HG03039 (cell line): Measurements from ENCODE around the gene MBOAT7.

ENCODE experiments used
- ATAC-seq: cut with Tn5 transposase; IDR thresholded peaks from one replicate; pipeline ENCODE4 v1.9.1; 2021; ENCODE audit warnings: mild to moderate bottlenecking, moderate library complexity; ENCODE audit not compliant: unreplicated experiment

Gene MBOAT7

DNA sequence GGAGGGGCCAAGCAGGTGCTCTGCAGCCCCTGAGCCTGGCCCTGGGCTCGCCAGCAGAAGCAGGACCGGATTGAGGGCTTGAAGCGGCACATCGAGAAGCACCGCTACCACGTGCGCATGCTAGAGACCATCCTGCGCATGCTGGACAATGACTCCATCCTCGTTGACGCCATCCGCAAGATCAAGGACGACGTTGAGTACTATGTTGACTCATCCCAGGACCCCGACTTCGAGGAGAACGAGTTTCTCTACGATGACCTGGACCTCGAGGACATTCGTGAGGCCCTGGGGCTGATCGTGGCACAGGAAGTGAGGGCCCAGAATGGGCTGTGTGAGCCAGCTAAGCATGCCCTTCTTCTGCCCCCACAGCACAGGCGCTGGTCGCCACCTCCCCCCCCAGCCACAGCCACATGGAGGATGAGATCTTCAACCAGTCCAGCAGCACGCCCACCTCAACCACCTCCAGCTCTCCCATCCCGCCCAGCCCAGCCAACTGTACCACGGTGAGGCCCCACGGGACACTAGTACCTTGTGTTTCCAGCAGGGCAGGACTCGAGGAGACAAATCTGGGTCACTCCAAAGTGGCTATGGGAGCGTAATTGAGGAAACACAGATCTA lies 43.7 kb downstream of the MBOAT7 start:
- no peak for ATAC-seq

DNA sequence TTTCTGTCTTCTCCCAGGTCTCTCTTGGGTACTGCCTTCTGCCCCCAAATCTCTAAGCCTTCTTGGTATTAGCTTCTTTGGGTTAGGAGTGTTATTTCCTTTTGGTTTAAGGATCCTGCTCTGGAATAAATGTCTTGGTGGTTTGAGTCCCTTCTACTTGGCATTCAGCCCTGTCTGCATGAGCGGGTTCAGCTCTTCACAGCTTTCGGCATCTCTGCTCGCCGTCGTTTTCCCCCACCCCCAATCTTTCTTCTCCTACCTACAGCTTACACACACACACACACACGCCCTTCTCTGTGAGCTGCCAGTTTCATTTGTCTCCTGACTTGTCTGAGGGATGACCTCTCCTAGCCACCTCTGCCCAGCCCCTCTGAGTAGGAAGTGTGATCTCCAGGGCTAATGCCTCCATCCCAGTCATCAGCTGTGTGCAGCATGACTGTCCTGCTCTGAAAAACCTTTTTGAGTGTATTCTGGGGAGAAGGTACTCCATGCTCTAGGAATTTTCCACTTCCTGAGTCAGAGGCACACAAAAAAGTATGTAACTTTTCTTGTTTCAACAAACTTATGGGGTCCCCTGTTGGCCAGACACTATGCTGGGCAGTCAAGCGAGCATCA lies 47.1 kb downstream of the MBOAT7 start:
- ATAC-seq = no peak

DNA sequence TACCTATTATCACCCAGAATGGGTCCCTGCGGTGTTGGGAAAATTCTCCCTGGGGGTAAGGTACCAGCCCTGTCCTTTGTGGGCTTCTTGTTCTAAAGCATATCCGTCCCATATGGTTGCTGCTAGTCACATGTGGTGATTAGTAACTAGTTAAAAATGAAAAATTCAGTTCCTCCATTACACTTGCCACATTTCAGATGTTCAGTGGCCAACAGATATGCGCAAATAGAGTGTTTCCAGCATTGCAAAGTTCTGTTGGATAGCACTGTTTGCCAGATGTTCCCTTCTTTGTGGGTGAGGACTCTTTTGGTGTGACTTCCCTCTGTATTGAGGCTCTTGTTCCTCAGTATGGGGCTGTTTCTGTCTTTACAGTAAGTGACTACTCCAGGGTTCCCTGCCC lies 48.0 kb downstream of the MBOAT7 start:
- no peak for ATAC-seq

DNA sequence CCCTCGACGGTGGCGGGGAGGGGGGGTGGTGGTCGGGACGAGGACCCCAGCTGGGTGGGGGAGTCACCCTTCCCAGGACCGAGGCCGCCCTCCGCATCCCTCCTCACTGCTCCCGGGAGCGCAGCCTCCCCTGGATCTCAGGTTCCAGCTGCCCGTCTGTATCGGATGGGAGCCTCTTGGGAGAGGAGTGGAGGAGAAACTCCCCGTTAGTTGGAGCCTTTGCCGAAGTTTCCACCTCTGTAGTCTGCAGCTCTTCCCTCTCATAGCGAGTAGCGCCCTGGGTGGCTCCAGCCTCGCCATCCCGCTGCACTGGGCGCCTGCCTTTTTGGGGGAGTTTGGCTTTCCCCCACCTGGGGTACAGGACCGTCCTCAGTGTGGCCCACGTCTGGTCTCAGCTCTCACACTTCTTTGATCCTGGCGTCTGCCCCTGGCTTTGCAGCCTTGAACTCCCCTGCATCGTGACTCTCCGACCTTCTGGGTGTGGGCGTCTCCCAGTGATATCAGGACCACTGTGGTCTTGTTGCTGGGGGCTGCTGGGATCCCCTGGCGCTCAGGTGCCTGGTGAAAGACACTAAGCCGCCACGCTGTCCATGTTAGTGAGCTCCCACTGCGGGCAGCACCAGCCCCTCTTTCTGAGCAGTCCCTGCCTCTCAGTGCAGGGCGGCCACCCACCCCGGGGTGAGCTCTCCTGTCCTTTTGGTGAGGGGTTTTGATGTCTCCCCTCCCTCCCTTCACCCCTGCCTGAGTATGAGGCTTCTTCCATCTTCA lies 50.7 kb downstream of the MBOAT7 start:
- ATAC-seq = no peak

DNA sequence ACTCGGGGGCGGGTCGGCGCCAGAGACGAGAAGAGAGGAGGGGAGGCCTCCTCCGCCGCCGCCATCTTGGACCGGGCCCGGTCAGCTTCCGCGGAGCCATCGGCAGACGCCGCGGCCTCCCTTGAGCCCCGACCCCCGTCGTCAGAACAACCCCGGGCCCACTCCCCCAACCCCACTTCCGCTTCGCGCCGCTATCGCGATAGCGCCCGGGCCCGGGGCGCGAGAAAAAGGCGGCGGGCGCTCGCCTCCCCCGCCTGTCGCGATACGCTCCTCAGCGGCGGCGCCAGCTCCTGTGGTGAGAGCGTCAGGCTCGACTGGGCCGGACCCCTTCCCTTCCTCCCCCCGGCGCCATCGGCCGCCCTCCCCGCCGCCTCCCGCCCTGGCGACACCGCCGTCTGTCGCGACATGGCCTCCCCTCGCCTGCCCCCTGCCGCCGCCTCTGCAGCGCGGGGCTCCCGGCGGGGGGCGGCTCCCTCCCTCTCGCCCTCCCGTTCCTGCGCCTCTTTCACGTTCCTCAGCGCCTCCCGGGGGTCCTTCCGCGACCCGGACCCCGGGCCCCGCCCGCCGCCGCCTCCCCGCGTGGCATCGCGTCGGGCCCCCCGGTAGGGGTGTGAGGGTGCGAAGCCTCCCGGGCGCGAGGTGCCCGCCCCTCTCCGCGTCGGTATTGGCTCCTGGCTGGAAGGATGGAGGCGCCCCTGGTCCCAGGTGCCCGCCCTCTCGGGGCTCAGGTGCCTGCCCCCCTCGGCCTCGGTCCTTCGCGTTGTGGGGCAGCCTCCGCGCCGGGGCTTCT lies 51.5 kb downstream of the MBOAT7 start, which contains the start of gene CNOT3:
TSS of gene CNOT3 (plus strand) at position 64 of the 790 bp plus-strand sequence. CDS start 5,217 bp downstream, outside the sequence.
- ATAC-seq = no peak

DNA sequence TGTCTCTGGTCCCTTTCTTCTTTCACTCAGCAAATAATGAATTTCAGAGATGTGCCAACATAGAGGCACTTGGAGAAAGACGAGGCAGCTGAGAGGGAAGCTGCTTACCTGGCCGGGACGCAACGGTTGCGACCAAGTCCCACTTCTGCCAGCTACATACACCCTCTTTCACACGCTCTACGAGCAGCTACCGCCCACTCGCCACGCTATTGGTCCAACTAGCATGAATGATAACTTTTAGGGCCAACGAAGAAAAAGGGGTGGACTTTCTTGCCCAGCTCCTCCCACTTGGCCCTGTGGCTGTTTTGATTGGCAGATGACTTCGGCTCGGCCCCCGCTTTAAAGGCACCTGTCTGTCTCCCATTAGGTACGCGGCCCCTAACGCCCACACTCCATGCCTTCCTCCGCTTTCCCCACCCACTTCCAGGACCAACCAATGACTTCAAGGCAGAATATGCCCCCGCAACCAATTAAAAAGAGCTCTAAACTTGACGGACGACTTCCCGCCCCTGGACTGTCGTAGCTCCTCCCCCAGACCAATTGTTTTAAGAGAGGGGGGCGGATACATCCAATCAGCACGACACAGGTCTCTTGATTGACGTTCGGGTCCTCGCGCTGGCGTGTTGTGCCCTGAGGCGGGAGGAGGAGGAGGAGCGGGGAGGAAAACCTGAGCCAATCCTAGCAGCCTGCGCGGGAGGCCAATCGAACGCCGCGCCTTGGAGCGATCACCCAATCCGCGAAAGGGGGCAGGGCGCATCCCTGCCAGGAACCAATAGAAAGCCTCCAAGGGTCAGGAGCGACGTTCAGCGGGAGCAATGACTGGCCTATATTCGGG lies 52.3 kb downstream of the MBOAT7 start:
- ATAC-seq = peak; percentile 71

DNA sequence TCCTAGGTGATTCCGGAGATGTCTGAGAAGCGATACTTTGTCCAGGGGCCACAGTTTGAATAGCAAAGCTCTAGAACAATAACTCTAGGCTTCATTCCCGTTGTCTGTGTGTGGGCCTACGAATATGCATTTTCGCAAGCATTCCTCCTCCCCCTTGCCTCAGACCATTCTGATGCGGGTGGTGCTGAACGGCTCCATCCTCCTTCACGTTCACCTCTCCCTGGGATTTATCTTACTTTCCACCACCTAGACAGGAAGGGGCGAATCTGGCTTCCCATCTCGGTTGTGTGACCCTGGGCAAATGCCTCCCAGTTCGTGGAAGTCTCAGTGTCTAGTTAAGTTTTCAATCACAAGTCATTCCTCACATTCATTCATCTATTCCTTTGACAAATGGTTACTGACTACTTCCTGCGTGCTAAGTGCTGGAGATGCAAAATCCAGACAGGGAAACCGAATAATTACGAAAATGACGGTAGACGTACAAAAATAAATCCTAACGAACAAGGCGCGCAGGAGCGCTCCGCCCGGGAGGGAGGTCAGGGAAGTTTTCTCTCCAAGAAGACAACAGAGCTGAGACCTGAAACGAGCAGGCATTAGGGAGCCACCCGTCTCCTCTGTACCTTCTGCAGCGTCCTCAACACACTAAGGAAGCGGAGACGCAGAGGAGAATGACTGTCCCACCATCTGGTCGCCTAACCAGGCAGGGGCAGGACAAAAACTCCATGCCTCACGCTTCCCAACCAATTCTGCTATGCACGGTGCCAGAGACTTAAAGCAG lies 53.1 kb downstream of the MBOAT7 start:
- ATAC-seq = no peak

DNA sequence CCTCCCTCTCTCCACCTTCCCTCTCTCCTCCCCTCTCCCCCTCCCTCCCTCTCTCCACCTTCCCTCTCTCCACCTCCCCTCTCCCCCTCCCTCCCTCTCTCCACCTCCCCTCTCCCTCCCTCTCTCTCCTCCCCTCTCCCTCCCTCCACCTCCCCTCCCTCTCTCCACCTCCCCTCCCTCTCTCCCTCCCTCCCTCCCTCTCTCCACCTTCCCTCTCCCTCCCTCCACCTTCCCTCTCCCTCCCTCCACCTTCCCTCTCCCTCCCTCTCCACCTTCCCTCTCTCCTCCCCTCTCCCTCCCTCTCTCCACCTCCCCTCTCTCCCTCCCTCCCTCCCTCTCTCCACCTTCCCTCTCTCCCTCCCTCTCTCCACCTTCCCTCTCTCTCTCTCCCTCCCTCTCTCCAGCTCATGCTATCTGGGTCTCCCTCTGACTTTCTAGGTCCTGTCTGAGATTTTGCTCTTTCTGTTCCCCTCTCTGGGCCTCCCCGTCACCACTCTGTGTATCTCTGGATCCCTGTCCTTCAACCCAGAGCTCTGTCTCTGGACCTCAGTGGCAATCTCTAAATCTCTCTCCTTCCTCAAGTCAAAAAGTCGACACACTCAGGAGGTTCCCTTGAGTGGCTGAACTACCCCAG lies 55.3 kb downstream of the MBOAT7 start:
- no peak for ATAC-seq

DNA sequence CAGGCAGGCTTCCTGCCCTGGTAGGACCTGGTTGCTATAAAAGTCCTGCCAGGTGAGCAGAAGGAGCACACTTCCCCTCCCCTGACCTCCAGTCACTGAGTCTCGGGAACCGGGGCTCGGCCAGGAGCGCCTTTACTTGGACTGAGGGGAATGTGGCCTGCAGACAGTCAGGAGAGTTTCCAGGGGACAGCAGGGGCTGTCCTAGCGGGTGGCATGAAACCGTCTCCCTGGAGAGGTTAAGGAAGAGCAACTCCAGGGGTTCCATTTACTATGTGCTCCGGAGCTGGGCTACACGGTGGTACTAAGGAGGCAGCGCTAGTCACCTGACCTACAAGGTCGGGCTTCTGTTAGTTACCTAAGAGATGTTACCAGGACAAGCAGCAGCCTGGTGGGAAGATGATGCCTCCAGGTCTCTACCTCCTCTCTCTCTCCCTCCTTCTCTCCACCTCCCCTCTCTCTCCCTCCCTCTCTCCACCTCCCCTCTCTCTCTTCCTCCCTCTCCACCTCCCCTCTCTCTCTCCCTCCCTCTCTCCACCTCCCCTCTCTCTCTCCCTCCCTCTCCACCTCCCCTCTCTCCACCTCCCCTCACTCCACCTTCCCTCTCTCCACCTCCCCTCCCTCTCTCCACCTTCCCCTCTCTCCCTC lies 55.9 kb downstream of the MBOAT7 start:
- no peak for ATAC-seq

DNA sequence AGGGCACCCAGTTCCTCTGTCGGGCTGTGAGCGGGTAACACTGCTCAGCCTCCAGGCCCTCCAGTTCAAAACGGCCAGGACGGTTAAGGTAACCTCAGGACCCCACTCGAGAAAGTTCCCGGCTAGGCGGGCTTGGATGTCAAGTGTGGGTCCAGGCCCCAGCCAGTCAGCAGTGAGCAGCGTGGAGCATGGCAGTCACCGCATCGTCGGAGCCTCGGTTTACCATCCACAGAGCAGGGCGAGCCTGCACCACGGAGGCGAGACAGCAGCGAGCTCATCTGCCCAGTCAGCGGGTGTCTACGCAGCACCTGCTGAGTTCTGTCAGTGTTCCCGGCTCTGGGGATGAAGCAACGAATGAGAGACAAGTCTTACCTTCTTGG lies 59.8 kb downstream of the MBOAT7 start:
- ATAC-seq = no peak

DNA sequence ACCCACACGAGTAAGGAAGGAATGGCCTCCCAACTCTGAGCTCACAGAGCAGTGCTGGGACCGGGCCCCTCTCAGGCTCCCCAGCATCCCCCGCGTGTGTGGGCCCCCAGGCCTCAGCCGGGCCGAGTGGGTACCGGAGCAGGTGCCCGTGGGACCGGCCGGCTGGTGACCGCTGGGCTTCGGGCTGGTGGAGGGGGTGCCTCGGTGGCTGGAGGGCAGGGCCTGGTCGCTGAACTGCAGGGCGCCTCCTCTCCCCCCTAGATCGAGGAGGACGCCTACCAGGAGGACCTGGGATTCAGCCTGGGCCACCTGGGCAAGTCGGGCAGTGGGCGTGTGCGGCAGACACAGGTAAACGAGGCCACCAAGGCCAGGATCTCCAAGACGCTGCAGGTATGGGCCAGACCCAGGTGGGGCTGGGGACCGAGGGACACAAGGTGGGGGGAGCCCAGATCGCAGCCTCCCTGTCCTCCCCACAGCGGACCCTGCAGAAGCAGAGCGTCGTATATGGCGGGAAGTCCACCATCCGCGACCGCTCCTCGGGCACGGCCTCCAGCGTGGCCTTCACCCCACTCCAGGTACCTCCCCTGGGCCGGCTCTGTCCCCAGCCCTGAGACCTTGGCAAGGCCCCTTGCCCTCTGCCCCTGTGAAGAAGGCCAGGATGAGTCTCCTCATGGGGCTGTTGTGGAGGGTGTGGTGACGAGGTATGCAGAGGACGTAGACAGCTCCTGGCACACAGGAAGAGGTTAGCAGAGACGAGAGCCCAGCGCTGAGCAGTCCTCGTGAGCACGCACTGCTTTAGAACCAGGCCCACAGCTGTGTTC lies 60.4 kb downstream of the MBOAT7 start:
- no peak for ATAC-seq

DNA sequence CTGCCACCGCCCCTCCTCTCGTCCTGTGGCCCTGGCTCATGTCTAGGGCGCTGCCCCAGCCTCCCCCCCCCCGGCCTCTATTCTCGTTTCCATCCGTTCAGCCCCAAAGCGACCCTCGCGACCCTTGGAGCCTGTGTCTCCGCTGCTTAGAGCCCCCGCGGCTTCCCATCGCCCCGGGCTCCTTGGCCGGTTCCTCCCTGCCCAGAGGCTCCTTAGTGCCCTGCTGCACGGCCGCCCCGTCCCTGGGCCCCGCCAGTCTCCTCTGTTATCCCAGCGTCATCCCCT lies 61.0 kb downstream of the MBOAT7 start:
- ATAC-seq = no peak

DNA sequence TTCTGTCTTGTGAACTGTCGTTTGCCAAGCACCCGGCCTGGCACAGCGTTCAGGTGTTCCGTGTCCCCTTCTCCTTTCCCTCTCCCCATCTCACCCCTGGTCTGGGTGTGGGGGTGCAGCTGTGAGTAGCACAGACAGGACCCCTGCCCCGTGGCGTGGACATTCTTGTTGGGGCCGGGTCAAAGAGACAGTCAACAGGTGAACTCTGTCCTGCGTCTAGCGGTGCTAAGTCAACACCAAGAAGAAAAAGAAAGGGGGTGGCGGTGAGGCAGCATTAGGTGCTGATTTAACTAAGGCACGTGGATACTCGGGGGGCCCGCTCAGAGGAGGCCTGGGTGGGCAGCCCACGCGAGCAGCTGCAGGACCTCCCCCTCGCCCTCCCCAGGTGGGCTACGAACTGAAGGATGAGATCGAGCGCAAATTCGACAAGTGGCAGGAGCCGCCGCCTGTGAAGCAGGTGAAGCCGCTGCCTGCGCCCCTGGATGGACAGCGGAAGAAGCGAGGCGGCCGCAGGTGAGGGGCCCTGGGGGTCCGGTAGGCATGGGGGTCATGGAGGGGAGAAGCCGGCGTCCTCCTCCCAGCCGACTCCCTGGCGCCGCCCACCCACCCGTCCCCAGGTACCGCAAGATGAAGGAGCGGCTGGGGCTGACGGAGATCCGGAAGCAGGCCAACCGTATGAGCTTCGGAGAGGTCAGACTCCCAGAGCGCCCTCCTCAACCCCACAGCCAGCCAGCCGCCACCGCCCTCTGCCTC lies 61.5 kb downstream of the MBOAT7 start:
- ATAC-seq = no peak

DNA sequence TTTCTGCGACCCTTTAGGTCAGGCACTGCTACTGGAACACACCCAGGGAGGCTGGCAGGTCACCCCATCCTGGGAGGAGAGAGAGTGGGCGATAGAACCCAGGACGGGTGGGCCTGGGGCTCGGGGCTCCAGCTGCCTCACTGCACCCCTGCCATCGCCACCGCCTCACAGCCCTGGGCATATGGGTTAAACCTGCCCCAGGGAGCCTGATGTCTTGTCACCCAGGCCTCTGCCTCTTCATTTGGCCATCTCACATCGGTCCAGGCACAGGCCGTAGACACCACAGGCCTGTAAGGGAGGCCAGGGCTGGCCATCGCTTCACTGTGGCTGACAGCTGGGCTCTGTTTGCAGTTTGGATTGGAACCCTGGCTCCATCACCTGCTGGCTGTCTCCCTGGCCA lies 63.7 kb downstream of the MBOAT7 start:
- no peak for ATAC-seq

DNA sequence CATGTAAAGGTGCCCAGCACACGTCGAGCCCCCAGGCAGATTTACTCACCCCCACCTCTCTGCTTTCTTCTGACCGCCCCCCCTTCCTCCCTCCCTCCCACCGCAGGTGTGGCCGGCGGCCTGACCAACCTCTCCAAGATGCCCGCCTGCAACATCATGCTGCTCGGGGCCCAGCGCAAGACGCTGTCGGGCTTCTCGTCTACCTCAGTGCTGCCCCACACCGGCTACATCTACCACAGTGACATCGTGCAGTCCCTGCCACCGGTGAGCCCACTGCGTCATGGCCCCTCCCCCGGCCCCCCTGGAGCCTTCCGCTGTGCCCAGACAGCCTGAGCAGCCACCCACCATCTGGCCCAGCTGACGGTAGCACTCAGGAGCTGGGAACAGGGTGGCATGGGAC lies 65.0 kb downstream of the MBOAT7 start:
- no peak for ATAC-seq

DNA sequence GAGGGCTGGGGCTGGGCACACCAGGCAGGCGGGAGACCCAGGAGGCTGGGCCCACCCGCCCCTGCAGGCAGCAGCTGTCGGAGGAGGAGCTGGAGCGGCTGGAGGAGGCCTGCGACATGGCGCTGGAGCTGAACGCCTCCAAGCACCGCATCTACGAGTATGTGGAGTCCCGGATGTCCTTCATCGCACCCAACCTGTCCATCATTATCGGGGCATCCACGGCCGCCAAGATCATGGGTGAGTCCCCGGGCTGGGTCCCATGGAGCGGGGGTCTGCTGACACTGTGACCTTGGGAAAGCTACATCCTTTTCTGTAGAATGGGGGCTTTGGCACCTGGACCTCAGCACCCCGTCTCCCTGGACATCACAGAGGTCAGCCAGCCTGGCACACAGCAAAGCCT lies 65.7 kb downstream of the MBOAT7 start:
- no peak for ATAC-seq
